AG04449 (cell line): ENCODE results near the gene SRSF4.
"Not testable (repeated sequence)": the region's sequence is repeated elsewhere in the genome, so short reads cannot be mapped to it uniquely, and the experiment has no call there.

ENCODE experiments used
- CTCF ChIA-PET: fragments of 350-600 bp; formaldehyde crosslinking; extraction: SDS; loops from one replicate; lab custom pipeline; 2021; ENCODE audit warnings: antibody characterized with exemption; lab: Yijun Ruan, JAX
- POLR2A ChIA-PET: fragments of 400-600, 350-600 bp; formaldehyde crosslinking; extraction: SDS; loops from one replicate; lab custom pipeline; 2020; ENCODE audit warnings: antibody characterized with exemption, inconsistent platforms; lab: Yijun Ruan, JAX
- DNase-seq: peaks from one replicate; pipeline ENCODE4 v3.0.0-alpha.2; 2010; ENCODE audit warnings: low read depth, low spot score
- H3K4me3 ChIP-seq: 2 replicates; pipeline ENCODE4 v1.5.1; 2011; ENCODE audit warnings: low read depth, mild to moderate bottlenecking, control low read depth, low read length
- TF ChIP-seq, protein P1 (sequence below): IDR thresholded peaks from one replicate; pipeline ENCODE4 v1.5.1; 2011; ENCODE audit warnings: mild to moderate bottlenecking, moderate library complexity, low read length, control low read depth, inconsistent platforms; ENCODE audit not compliant: insufficient read depth; ENCODE audit errors: missing control alignments

Gene SRSF4

GRCh38 chr1:29224356-29224837 lies 42.7 kb upstream of the SRSF4 start:
- TF ChIP-seq, protein P1, sequence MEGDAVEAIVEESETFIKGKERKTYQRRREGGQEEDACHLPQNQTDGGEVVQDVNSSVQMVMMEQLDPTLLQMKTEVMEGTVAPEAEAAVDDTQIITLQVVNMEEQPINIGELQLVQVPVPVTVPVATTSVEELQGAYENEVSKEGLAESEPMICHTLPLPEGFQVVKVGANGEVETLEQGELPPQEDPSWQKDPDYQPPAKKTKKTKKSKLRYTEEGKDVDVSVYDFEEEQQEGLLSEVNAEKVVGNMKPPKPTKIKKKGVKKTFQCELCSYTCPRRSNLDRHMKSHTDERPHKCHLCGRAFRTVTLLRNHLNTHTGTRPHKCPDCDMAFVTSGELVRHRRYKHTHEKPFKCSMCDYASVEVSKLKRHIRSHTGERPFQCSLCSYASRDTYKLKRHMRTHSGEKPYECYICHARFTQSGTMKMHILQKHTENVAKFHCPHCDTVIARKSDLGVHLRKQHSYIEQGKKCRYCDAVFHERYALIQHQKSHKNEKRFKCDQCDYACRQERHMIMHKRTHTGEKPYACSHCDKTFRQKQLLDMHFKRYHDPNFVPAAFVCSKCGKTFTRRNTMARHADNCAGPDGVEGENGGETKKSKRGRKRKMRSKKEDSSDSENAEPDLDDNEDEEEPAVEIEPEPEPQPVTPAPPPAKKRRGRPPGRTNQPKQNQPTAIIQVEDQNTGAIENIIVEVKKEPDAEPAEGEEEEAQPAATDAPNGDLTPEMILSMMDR: no peak
- POLR2A ChIA-PET: no interaction called here
- H3K4me3 ChIP-seq: no peak overlapping the region
- DNase-seq: no peak
- CTCF ChIA-PET: interaction anchor here (1.4 kb wide), 1 partner anchor 347 kb away, joined by 3 read pairs; no protein-coding TSS in a partner anchor

- TF ChIP-seq, protein P1: no peak
- no peak for DNase-seq
- POLR2A ChIA-PET: no interaction called here
- H3K4me3 ChIP-seq: no peak overlapping the region
- CTCF ChIA-PET: no interaction called here
Observed at GRCh38 chr1:29223521-29223920, 41.8 kb upstream of the SRSF4 start.

GRCh38 chr1:29222686-29223085 lies 41.0 kb upstream of the SRSF4 start:
- TF ChIP-seq, protein P1: no peak
- no peak overlapping the region for H3K4me3 ChIP-seq
- POLR2A ChIA-PET: no interaction called here
- CTCF ChIA-PET: no interaction called here
- DNase-seq: no peak

DNA sequence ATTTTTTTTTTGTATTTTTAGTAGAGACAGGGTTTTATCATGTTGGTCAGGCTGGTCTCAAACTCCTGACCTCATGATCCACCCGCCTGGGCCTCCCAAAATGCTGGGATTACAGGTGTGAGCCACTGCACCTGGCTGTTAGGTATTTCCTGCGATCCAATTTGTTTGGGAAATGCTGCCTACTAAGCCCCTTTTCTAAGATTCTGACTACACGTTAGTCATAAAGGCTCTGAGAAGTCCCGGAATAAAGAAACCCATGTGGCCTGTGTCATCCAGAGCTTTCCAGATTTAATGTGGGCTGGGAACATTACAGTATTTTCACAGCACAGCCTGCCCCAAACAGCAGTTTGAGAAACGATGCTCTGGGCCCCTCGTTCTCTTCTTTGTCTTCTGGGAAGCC lies 40.6 kb upstream of the SRSF4 start:
- DNase-seq, POLR2A ChIA-PET: not testable (repeated sequence)
- CTCF ChIA-PET: interaction anchor here (1.1 kb wide), 1 partner anchor 20 kb away, joined by 3 read pairs; no protein-coding TSS in a partner anchor

GRCh38 chr1:29221296-29221695 lies 39.6 kb upstream of the SRSF4 start:
- TF ChIP-seq, protein P1: no peak
- no peak for DNase-seq
- CTCF ChIA-PET: interaction anchor here (1.1 to 1.4 kb wide), 2 partner anchors 19 to 39 kb away, joined by 3 to 4 read pairs; partner anchors contain the start of gene SRSF4
- H3K4me3 ChIP-seq: no peak overlapping the region
- POLR2A ChIA-PET: no interaction called here

More for the DNA sequence above, 40.6 kb upstream of the SRSF4 start:
- H3K4me3 ChIP-seq: not testable (repeated sequence)

- ChIA-PET POLR2A (no interaction called here), CTCF (interaction anchor here (1.1 to 1.6 kb wide), 2 partner anchors 12 to 16 kb away, joined by 4 read pairs; no protein-coding TSS in a partner anchor)
- DNase-seq: no peak
- TF ChIP-seq, protein P1: no peak
- no peak overlapping the region for H3K4me3 ChIP-seq
Observed at GRCh38 chr1:29218223-29218622, 36.5 kb upstream of the SRSF4 start.

GRCh38 chr1:29217633-29218032 lies 35.9 kb upstream of the SRSF4 start:
- CTCF ChIA-PET: interaction anchor here (1.1 to 1.6 kb wide), 2 partner anchors 12 to 15 kb away, joined by 4 read pairs; no protein-coding TSS in a partner anchor
- H3K4me3 ChIP-seq: no peak overlapping the region
- TF ChIP-seq, protein P1: no peak
- DNase-seq: no peak
- POLR2A ChIA-PET: no interaction called here
